ENCODE measurements around the gene RASL11B. TPM values are rescaled to one million over a fixed set of nuclear protein-coding genes. Genes with fewer than 3 reads are reported as not detected.

Gene RASL11B
- total and polyA plus RNA-seq, 12 donors, result 1.2 to 16.5 (median 5.3) TPM

- 20 to 54% methylated on average over 2 of the region's 2 CpGs for WGBS, 2 donors
- peaks cover 0 to 29% (median 13%) of the 10 kb centered on the region in 9 donors for H3K4me1 ChIP-seq
- H3K9me3 ChIP-seq, result no peaks in the 10 kb centered on the region
- H3K36me3 ChIP-seq, result no peaks in the 10 kb centered on the region
- no peak for TF ChIP-seq CTCF (IDR thresholded peaks at IDR 0.05)
- no peaks in the 10 kb centered on the region for H3K27me3 ChIP-seq
- H3K27ac ChIP-seq, result peak overlapping the region in 6 of 10 donors; percentile 6 to 52 (median 44)
- ATAC-seq (peak; percentile 66 to 91 (median 82)), DNase-seq (peak; percentile 35 to 45)
- no peak overlapping the region for H3K4me3 ChIP-seq
- intact Hi-C loops (cut with DNase I), result loop anchor here in 2 of 10 donors (10.0 kb wide), 1 partner anchor 78 kb away; no protein-coding TSS in a partner anchor
Measured at GRCh38 chr4:52877036-52877435, 14.9 kb downstream of the RASL11B start.

GRCh38 chr4:52877694-52878093, 15.6 kb downstream of the RASL11B start:
- TF ChIP-seq CTCF (IDR thresholded peaks at IDR 0.05), result no peak
- intact Hi-C loops (cut with DNase I), result loop anchor here in 2 of 10 donors (10.0 kb wide), 1 partner anchor 77 kb away; no protein-coding TSS in a partner anchor
- H3K36me3 ChIP-seq, result no peaks in the 10 kb centered on the region
- ATAC-seq (no peak), DNase-seq (no peak)
- no peaks in the 10 kb centered on the region for H3K9me3 ChIP-seq
- WGBS, 2 donors, result 91% methylated on average over 6 of the region's 6 CpGs
- no peak overlapping the region for H3K4me3 ChIP-seq
- H3K4me1 ChIP-seq, result peaks cover 0 to 29% (median 13%) of the 10 kb centered on the region in 9 donors
- H3K27me3 ChIP-seq, result no peaks in the 10 kb centered on the region
- no peak overlapping the region for H3K27ac ChIP-seq

- intact Hi-C loops (cut with DNase I), result loop anchor here in 2 of 10 donors (10.0 kb wide), 1 partner anchor 75 kb away; no protein-coding TSS in a partner anchor
- Histone ChIP-seq H3K4me1 (peaks cover 0 to 16% (median 5%) of the 10 kb centered on the region in 9 donors), H3K36me3 (peaks cover 0 to 7% (median 0%) of the 10 kb centered on the region in 9 donors), H3K27me3 (no peaks in the 10 kb centered on the region), H3K4me3 (no peak overlapping the region), H3K27ac (no peak overlapping the region), H3K9me3 (no peaks in the 10 kb centered on the region)
- no peak for ATAC-seq
- no peak for TF ChIP-seq CTCF (IDR thresholded peaks at IDR 0.05)
- WGBS, 2 donors, result 70 to 80% methylated on average over 3 of the region's 3 CpGs
- no peak for DNase-seq
Measured at GRCh38 chr4:52879471-52879870, 17.4 kb downstream of the RASL11B start.

GRCh38 chr4:52880994-52881393, 18.9 kb downstream of the RASL11B start:
- WGBS, 2 donors, result 91 to 94% methylated on average over 1 of the region's 1 CpG
- Histone ChIP-seq H3K4me3 (no peak overlapping the region), H3K36me3 (peaks cover 0 to 7% (median 0%) of the 10 kb centered on the region in 9 donors), H3K27ac (no peak overlapping the region), H3K27me3 (no peaks in the 10 kb centered on the region), H3K9me3 (peaks cover 0 to under 1% (median 0%) of the 10 kb centered on the region in 11 donors), H3K4me1 (peaks cover 0 to 13% (median 5%) of the 10 kb centered on the region in 9 donors)
- ATAC-seq (no peak), DNase-seq (no peak)
- no peak for TF ChIP-seq CTCF (IDR thresholded peaks at IDR 0.05)
- intact Hi-C loops (cut with DNase I), result no loop called here
